Body of pancreas (tissue), 4 donors: ENCODE results near the gene ATP2C2.

Experiments
- CTCF ChIP-seq, 7 experiments: fragments of 450-650 bp in 4 of 7; fragments of 200-600 bp in 3 of 7; sonication (generic) in 3 of 7; IDR thresholded peaks; one replicate each; pipeline ENCODE4 v1.5.1; 2016 to 2019; ENCODE audit warnings: antibody characterized with exemption in 7 of 7
- POLR2A ChIP-seq, 3 donors: fragments of 450-650 bp; IDR thresholded peaks; one replicate each; pipeline ENCODE4 v1.6.1; 2016; ENCODE audit warnings: antibody characterized with exemption in 3 of 3, mild to moderate bottlenecking in 2 of 3

GRCh38 chr16:84378099-84378498, 9.8 kb downstream of the ATP2C2 start:
- TF ChIP-seq CTCF (IDR thresholded peaks at IDR 0.05): no peak
- TF ChIP-seq POLR2A (IDR thresholded peaks at IDR 0.05): no peak
